ENCODE results near the gene ITGA11. TPM values are rescaled to one million over a fixed set of nuclear protein-coding genes. Genes with fewer than 3 reads are reported as not detected.

Gene ITGA11
- total RNA-seq, 1 donor from 2014 or later: 7.0 TPM

- Histone ChIP-seq H3K36me3 (ENCODE audit: control insufficient read depth, insufficient read depth, low read length) (no peaks in the 10 kb centered on the region), H3K27me3 (ENCODE audit: control insufficient read depth, insufficient read depth, low read length) (no peaks in the 10 kb centered on the region), H3K4me3 (ENCODE audit: low read depth, low read length) (no peak overlapping the region)
- DNase-seq (ENCODE audit: low read depth): no peak
- no peak for TF ChIP-seq CTCF (IDR thresholded peaks at IDR 0.05; ENCODE audit: insufficient read depth, low read length, poor library complexity, severe bottlenecking)
Measured at GRCh38 chr15:68318931-68319909, 112.7 kb downstream of the ITGA11 start.

- Histone ChIP-seq H3K36me3 (ENCODE audit: control insufficient read depth, insufficient read depth, low read length) (no peaks in the 10 kb centered on the region), H3K4me3 (ENCODE audit: low read depth, low read length) (no peak overlapping the region), H3K27me3 (ENCODE audit: control insufficient read depth, insufficient read depth, low read length) (no peaks in the 10 kb centered on the region)
- DNase-seq (ENCODE audit: low read depth): no peak
- no peak for TF ChIP-seq CTCF (IDR thresholded peaks at IDR 0.05; ENCODE audit: insufficient read depth, low read length, poor library complexity, severe bottlenecking)
Measured at GRCh38 chr15:68318008-68318835, 113.7 kb downstream of the ITGA11 start.

- Histone ChIP-seq H3K4me3 (ENCODE audit: low read depth, low read length) (no peak overlapping the region), H3K36me3 (ENCODE audit: control insufficient read depth, insufficient read depth, low read length) (no peaks in the 10 kb centered on the region), H3K27me3 (ENCODE audit: control insufficient read depth, insufficient read depth, low read length) (no peaks in the 10 kb centered on the region)
- no peak for DNase-seq (ENCODE audit: low read depth)
- TF ChIP-seq CTCF (IDR thresholded peaks at IDR 0.05; ENCODE audit: insufficient read depth, low read length, poor library complexity, severe bottlenecking): no peak
Measured at GRCh38 chr15:68317281-68318007, 114.5 kb downstream of the ITGA11 start.

GRCh38 chr15:68316061-68316804 is 115.7 kb downstream of the ITGA11 start:
- H3K36me3 ChIP-seq (ENCODE audit: control insufficient read depth, insufficient read depth, low read length): no peaks in the 10 kb centered on the region
- H3K4me3 ChIP-seq (ENCODE audit: low read depth, low read length): no peak overlapping the region
- H3K27me3 ChIP-seq (ENCODE audit: control insufficient read depth, insufficient read depth, low read length): no peaks in the 10 kb centered on the region
- no peak for DNase-seq (ENCODE audit: low read depth)
- TF ChIP-seq CTCF (IDR thresholded peaks at IDR 0.05; ENCODE audit: insufficient read depth, low read length, poor library complexity, severe bottlenecking): peak; percentile 42

GRCh38 chr15:68315495-68316031 is 116.4 kb downstream of the ITGA11 start:
- Histone ChIP-seq H3K27me3 (ENCODE audit: control insufficient read depth, insufficient read depth, low read length) (no peaks in the 10 kb centered on the region), H3K4me3 (ENCODE audit: low read depth, low read length) (no peak overlapping the region), H3K36me3 (ENCODE audit: control insufficient read depth, insufficient read depth, low read length) (no peaks in the 10 kb centered on the region)
- no peak for DNase-seq (ENCODE audit: low read depth)
- TF ChIP-seq CTCF (IDR thresholded peaks at IDR 0.05; ENCODE audit: insufficient read depth, low read length, poor library complexity, severe bottlenecking): no peak
